ENCODE measurements around the gene IGFL4. TPM values are rescaled to one million over a fixed set of nuclear protein-coding genes. Genes with fewer than 3 reads are reported as not detected.

Gene IGFL4
- total RNA-seq, 2 donors from 2014 or later, result not detected

GRCh38 chr19:46067691-46068090 is 26.9 kb upstream of the IGFL4 start:
- ATAC-seq (no peak), DNase-seq (no peak)
- intact Hi-C loops (cut with DNase I), result no loop called here

- no peak for ATAC-seq
- intact Hi-C loops (cut with DNase I), result no loop called here
Measured at GRCh38 chr19:46066471-46066870, 25.7 kb upstream of the IGFL4 start.

GRCh38 chr19:46065486-46066071 is 24.8 kb upstream of the IGFL4 start:
- intact Hi-C loops (cut with DNase I), result no loop called here
- ATAC-seq, result no peak
- no peak for DNase-seq

More at GRCh38 chr19:46066471-46066870, 25.7 kb upstream of the IGFL4 start:
- DNase-seq, result no peak

GRCh38 chr19:46063201-46063600 is 22.4 kb upstream of the IGFL4 start:
- intact Hi-C loops (cut with DNase I), result no loop called here

GRCh38 chr19:46060012-46060411 is 19.2 kb upstream of the IGFL4 start:
- no peak for DNase-seq
- intact Hi-C loops (cut with DNase I), result no loop called here
- ATAC-seq, result no peak

More at GRCh38 chr19:46063201-46063600, 22.4 kb upstream of the IGFL4 start:
- no peak for DNase-seq
- ATAC-seq, result no peak

- intact Hi-C loops (cut with DNase I), result no loop called here
- no peak for DNase-seq
- ATAC-seq, result no peak
Measured at GRCh38 chr19:46058778-46059177, 18.0 kb upstream of the IGFL4 start.

GRCh38 chr19:46056536-46056935 is 15.7 kb upstream of the IGFL4 start:
- DNase-seq (no peak), ATAC-seq (no peak)
- intact Hi-C loops (cut with DNase I), result no loop called here

- no peak for ATAC-seq
- DNase-seq, result no peak
Measured at GRCh38 chr19:46052896-46053295, 12.1 kb upstream of the IGFL4 start.

GRCh38 chr19:46049597-46049996 is 8.8 kb upstream of the IGFL4 start:
- intact Hi-C loops (cut with DNase I), result no loop called here

More at GRCh38 chr19:46052896-46053295, 12.1 kb upstream of the IGFL4 start:
- intact Hi-C loops (cut with DNase I), result no loop called here

GRCh38 chr19:46043519-46043918 is 2.7 kb upstream of the IGFL4 start:
- ATAC-seq (no peak), DNase-seq (no peak)
- intact Hi-C loops (cut with DNase I), result no loop called here

More at GRCh38 chr19:46049597-46049996, 8.8 kb upstream of the IGFL4 start:
- no peak for ATAC-seq
- no peak for DNase-seq

GRCh38 chr19:46042252-46042883 is 1.6 kb upstream of the IGFL4 start:
- intact Hi-C loops (cut with DNase I), result no loop called here
- ATAC-seq (no peak), DNase-seq (no peak)

GRCh38 chr19:46040125-46040524 is 677 bp downstream of the IGFL4 start:
- DNase-seq (no peak), ATAC-seq (no peak)
- intact Hi-C loops (cut with DNase I), result no loop called here

GRCh38 chr19:46036744-46037128 is 4.1 kb downstream of the IGFL4 start:
- intact Hi-C loops (cut with DNase I), result no loop called here
- no peak for DNase-seq
- no peak for ATAC-seq

GRCh38 chr19:46035986-46036743 is 4.6 kb downstream of the IGFL4 start:
- DNase-seq (no peak), ATAC-seq (no peak)
- intact Hi-C loops (cut with DNase I), result no loop called here

GRCh38 chr19:46035546-46035945 is 5.3 kb downstream of the IGFL4 start:
- DNase-seq (no peak), ATAC-seq (no peak)
- intact Hi-C loops (cut with DNase I), result no loop called here

GRCh38 chr19:46033401-46033800 is 7.4 kb downstream of the IGFL4 start:
- intact Hi-C loops (cut with DNase I), result no loop called here
- no peak for DNase-seq
- ATAC-seq, result no peak

- ATAC-seq (no peak), DNase-seq (no peak)
- intact Hi-C loops (cut with DNase I), result no loop called here
Measured at GRCh38 chr19:46032597-46033025, 8.2 kb downstream of the IGFL4 start.

GRCh38 chr19:46031781-46032596 is 8.8 kb downstream of the IGFL4 start:
- no peak for DNase-seq

GRCh38 chr19:46030812-46031550 is 9.8 kb downstream of the IGFL4 start:
- intact Hi-C loops (cut with DNase I), result no loop called here
- ATAC-seq (no peak), DNase-seq (no peak)

More at GRCh38 chr19:46031781-46032596, 8.8 kb downstream of the IGFL4 start:
- ATAC-seq, result no peak
- intact Hi-C loops (cut with DNase I), result no loop called here

All from left cardiac atrium (tissue), 4 donors.